ENCODE data around the gene MAP1LC3B. TPM values are rescaled to one million over a fixed set of nuclear protein-coding genes. Genes with fewer than 3 reads are reported as not detected.

Gene MAP1LC3B
- total RNA-seq, 1 donor = 54.9 TPM

DNA sequence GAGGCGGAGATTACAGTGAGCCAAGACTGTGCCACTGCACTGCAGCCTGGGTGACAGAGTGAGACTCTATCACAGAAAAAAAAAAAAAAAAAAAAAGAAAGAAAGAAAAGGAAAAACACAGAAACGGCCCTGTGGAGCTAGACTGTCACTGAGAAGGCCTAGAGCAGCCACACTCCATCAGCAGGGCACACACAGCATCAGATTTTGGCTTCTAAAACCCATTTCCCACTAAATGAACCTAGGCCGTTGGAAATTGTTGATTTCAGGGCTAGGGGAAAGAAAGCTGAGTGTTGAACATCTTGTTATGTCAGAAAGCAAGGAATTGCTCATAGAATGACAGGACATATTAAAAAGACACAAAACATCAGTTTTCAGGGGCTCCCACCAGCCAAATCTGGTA is 51.8 kb downstream of the MAP1LC3B start:
- no peak for DNase-seq (ENCODE audit: low read depth)
- TF ChIP-seq, protein P1, sequence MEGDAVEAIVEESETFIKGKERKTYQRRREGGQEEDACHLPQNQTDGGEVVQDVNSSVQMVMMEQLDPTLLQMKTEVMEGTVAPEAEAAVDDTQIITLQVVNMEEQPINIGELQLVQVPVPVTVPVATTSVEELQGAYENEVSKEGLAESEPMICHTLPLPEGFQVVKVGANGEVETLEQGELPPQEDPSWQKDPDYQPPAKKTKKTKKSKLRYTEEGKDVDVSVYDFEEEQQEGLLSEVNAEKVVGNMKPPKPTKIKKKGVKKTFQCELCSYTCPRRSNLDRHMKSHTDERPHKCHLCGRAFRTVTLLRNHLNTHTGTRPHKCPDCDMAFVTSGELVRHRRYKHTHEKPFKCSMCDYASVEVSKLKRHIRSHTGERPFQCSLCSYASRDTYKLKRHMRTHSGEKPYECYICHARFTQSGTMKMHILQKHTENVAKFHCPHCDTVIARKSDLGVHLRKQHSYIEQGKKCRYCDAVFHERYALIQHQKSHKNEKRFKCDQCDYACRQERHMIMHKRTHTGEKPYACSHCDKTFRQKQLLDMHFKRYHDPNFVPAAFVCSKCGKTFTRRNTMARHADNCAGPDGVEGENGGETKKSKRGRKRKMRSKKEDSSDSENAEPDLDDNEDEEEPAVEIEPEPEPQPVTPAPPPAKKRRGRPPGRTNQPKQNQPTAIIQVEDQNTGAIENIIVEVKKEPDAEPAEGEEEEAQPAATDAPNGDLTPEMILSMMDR (IDR thresholded peaks at IDR 0.05; ENCODE audit: insufficient read depth, low read length) = no peak

DNA sequence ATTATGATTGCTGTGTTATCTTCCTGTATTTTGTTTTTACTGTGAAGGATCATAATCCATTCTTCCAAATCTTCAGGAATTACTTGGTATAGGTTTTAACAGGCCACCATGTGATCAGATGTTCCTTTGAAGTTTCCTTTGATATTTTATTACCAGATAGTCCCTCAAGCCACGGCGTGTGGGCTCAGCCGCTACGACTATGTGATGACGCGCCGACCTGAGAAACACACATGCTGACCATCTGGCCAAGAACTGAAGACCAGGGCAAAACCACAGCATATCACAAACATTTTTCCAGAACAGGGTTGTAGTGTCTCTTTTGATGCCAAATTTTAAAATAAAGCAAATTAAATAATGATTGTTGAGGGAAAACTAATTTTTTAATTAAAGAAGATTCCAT is 53.4 kb downstream of the MAP1LC3B start:
- no peak for DNase-seq (ENCODE audit: low read depth)
- no peak overlapping the region for H3K4me3 ChIP-seq (ENCODE audit: low read depth, low read length)

More for the DNA sequence above, 51.8 kb downstream of the MAP1LC3B start:
- H3K4me3 ChIP-seq (ENCODE audit: low read depth, low read length) = no peak overlapping the region

DNA sequence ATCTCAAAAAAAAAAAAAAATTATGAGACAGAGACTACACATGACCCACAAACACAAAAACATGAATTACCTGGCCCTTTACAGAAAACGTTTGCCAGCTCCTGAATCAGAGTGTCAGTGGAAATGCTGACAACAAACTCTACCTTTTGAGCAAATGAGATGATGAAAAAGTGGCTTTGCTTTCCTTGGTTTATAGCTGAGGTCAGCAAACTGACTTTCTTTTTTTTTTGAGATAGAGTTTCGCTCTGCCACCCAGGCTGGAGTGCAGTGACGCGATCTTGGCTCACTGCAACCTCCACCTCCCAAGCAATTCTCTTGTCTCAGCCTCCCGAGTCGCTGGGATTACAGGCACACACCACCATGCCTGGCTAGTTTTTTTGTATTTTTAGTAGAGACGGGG is 54.3 kb downstream of the MAP1LC3B start:
- DNase-seq (ENCODE audit: low read depth) = no peak
- H3K4me3 ChIP-seq (ENCODE audit: low read depth, low read length) = no peak overlapping the region
- TF ChIP-seq, protein P1 (IDR thresholded peaks at IDR 0.05; ENCODE audit: insufficient read depth, low read length) = no peak

More for the DNA sequence above, 53.4 kb downstream of the MAP1LC3B start:
- TF ChIP-seq, protein P1 (IDR thresholded peaks at IDR 0.05; ENCODE audit: insufficient read depth, low read length) = no peak

DNA sequence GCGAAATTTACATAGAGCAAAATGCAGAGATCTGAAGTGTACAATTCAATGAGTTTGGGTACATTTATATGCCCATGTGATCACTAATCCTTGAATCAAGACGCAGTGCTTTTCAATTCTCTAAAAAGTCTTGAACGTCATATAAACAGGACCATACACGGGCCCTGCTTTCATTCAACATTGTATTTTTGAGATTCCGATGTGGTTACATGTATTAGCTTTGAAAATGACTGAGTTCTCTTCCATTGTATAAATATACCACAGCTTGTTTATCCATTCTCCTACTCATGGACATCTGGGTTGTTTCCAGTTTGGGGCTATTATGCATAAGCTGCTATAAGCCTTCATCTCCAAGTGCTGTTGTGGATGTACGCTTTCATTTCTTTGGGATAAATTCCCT is 55.2 kb downstream of the MAP1LC3B start:
- TF ChIP-seq, protein P1 (IDR thresholded peaks at IDR 0.05; ENCODE audit: insufficient read depth, low read length) = no peak
- DNase-seq (ENCODE audit: low read depth) = peak; percentile 85
- no peak overlapping the region for H3K4me3 ChIP-seq (ENCODE audit: low read depth, low read length)

DNA sequence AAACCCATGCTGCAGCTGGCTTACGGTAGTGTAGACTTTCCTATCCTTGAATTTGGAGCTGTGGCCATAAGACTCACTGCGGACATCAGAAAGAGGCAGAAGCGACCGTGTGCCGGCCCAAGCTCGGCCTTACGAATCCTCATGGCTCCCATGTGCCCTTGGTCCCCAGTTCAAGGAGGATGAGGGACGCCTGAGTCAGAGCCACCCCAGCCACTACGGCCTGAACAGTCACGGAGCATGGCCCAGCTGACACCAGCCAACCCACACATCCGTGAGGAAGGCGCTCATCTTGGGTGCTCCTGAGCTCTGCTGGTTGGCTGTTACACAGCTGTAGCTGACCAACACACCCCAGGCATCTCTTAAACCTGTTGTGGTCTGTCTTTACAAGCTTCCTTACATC is 56.7 kb downstream of the MAP1LC3B start:
- TF ChIP-seq, protein P1 (IDR thresholded peaks at IDR 0.05; ENCODE audit: insufficient read depth, low read length) = no peak

DNA sequence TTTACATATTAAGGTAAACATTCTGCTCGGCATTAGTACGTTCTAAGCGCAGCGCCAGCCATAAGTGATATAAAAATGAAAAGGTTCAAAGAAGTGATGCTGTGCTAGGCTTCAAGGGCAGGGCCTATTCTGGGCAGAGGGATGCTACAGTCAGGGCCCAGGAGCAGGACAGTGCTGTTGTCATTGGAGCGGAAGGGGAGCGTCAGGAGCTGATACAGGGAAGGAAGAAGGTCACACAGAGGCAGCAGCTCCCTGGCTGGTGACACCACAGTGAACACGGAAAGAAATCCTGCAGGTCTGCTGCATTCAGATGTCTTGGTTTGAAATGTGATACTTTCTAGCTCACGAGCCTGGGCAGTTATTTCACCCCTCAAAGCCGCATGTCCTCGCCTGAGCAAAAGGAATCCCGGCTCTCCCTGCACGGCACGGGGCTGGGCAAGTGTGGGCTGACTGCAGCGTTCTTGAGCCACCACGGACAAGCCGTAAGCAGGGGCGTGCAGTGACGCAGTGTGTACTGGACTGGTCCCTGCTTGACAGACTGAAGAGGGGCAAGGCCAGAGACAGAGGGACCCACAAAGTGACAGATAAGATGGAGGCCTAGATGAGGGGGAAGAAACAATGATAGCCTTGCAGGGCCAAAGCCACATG is 59.6 kb downstream of the MAP1LC3B start:
- no peak for DNase-seq (ENCODE audit: low read depth)
- TF ChIP-seq, protein P1 (IDR thresholded peaks at IDR 0.05; ENCODE audit: insufficient read depth, low read length) = no peak
- H3K4me3 ChIP-seq (ENCODE audit: low read depth, low read length) = no peak overlapping the region

More for the DNA sequence above, 56.7 kb downstream of the MAP1LC3B start:
- no peak for DNase-seq (ENCODE audit: low read depth)
- H3K4me3 ChIP-seq (ENCODE audit: low read depth, low read length) = no peak overlapping the region

DNA sequence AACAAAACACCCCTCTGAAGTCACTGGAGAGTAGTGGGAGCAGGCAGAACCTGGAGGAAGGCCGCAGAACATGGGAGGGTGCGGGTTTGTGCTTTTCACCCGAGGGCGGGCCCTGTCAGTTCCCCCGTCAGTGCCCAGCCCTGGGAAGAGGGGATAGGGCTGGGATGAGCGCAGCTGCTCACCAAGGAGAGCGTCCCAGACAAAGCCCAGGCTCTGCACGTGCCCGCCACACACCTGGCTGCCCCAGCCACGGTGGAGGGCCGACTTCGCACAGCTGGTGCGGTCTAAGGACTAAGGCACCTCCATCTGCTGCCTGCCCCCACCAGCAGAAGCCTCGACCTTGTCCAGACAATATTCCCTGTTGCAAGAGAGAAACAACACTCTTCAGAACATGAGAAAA is 61.2 kb downstream of the MAP1LC3B start:
- TF ChIP-seq, protein P1 (IDR thresholded peaks at IDR 0.05; ENCODE audit: insufficient read depth, low read length) = no peak
- no peak for DNase-seq (ENCODE audit: low read depth)
- H3K4me3 ChIP-seq (ENCODE audit: low read depth, low read length) = no peak overlapping the region

All from fibroblast of the aortic adventitia (primary cell).